ELF-1 (cell line): ENCODE data around the gene C2CD4B.

ENCODE experiments used
- DNase-seq: peaks from one replicate; pipeline ENCODE4 v3.0.0-alpha.2; 2016; ENCODE audit warnings: low read depth, low spot score

C2CD4B gene

GRCh38 chr15:62165104-62165792, at the start of gene C2CD4B:
Gene C2CD4B (minus strand): TSS chr15:62165285. CDS start chr15:62164984, 301 bp downstream.
- peak; percentile 75 for DNase-seq

GRCh38 chr15:62212741-62213140, 47.7 kb upstream of the C2CD4B start:
- DNase-seq: no peak

- no peak for DNase-seq
These were observed 46.3 kb upstream of the C2CD4B start for GRCh38 chr15:62211348-62211747.

GRCh38 chr15:62209821-62210220, 44.7 kb upstream of the C2CD4B start:
- DNase-seq: no peak

GRCh38 chr15:62209322-62209721, 44.2 kb upstream of the C2CD4B start:
- DNase-seq: no peak

GRCh38 chr15:62208884-62209283, 43.8 kb upstream of the C2CD4B start:
- no peak for DNase-seq

GRCh38 chr15:62208367-62208766, 43.3 kb upstream of the C2CD4B start:
- DNase-seq: no peak

- no peak for DNase-seq
These were observed 25.6 kb upstream of the C2CD4B start for GRCh38 chr15:62190675-62191074.

GRCh38 chr15:62190274-62190673, 25.2 kb upstream of the C2CD4B start:
- peak; percentile 37 for DNase-seq

GRCh38 chr15:62188744-62189143, 23.7 kb upstream of the C2CD4B start:
- DNase-seq: no peak

GRCh38 chr15:62187910-62188309, 22.8 kb upstream of the C2CD4B start:
- no peak for DNase-seq

GRCh38 chr15:62187425-62187824, 22.3 kb upstream of the C2CD4B start:
- no peak for DNase-seq

- no peak for DNase-seq
These were observed 21.5 kb upstream of the C2CD4B start for GRCh38 chr15:62186578-62186977.

- no peak for DNase-seq
These were observed 18.0 kb upstream of the C2CD4B start for GRCh38 chr15:62183130-62183529.

- no peak for DNase-seq
These were observed 8.1 kb upstream of the C2CD4B start for GRCh38 chr15:62173215-62173614.

GRCh38 chr15:62171882-62172281, 6.8 kb upstream of the C2CD4B start:
- no peak for DNase-seq

GRCh38 chr15:62165793-62166375, 799 bp upstream of the C2CD4B start:
- no peak for DNase-seq

GRCh38 chr15:62164396-62165103, 535 bp downstream of the C2CD4B start:
- peak; percentile 60 for DNase-seq

- peak; percentile 52 for DNase-seq
These were observed 1.1 kb downstream of the C2CD4B start for GRCh38 chr15:62164014-62164395.

GRCh38 chr15:62163397-62164013, 1.6 kb downstream of the C2CD4B start:
- no peak for DNase-seq

- no peak for DNase-seq
These were observed 11.9 kb downstream of the C2CD4B start for GRCh38 chr15:62153228-62153627.

- no peak for DNase-seq
These were observed 14.6 kb downstream of the C2CD4B start for GRCh38 chr15:62150445-62150844.
